GM12891 (cell line): ENCODE measurements around the gene CTDNEP1.

Source experiments
- DNase-seq: peaks from one replicate; pipeline ENCODE4 v3.0.0; 2011; ENCODE audit warnings: low spot score; ENCODE audit not compliant: insufficient read length
- FAIRE-seq: peaks from 2 replicates; lab custom pipeline; 2011; peaks lifted over from hg19 to GRCh38; lab: Jason Lieb, UNC
- PAX5 ChIP-seq: IDR thresholded peaks from 2 replicates; pipeline ENCODE4 v1.6.1; 2011; ENCODE audit warnings: low read length, moderate library complexity, mild to moderate bottlenecking; ENCODE audit not compliant: insufficient read depth, severe bottlenecking
- POLR2A ChIP-seq: IDR thresholded peaks from 2 replicates; pipeline ENCODE4 v1.6.1; 2011; ENCODE audit warnings: low read depth, low read length, control low read depth
- POLR2AphosphoS5 ChIP-seq: IDR thresholded peaks from 2 replicates; pipeline ENCODE4 v1.6.1; 2011; ENCODE audit warnings: low read depth, low read length, control low read depth
- POU2F2 ChIP-seq: IDR thresholded peaks from 2 replicates; pipeline ENCODE4 v1.6.1; 2011; ENCODE audit warnings: low read depth, mild to moderate bottlenecking, control low read depth, low read length, moderate library complexity
- SPI1 ChIP-seq: IDR thresholded peaks from 2 replicates; pipeline ENCODE4 v1.6.1; 2011; ENCODE audit warnings: low read depth, low read length, control low read depth
- TAF1 ChIP-seq: IDR thresholded peaks from 2 replicates; pipeline ENCODE4 v1.6.1; 2011; ENCODE audit warnings: low read depth, low read length, control low read depth

The CTDNEP1 gene

DNA sequence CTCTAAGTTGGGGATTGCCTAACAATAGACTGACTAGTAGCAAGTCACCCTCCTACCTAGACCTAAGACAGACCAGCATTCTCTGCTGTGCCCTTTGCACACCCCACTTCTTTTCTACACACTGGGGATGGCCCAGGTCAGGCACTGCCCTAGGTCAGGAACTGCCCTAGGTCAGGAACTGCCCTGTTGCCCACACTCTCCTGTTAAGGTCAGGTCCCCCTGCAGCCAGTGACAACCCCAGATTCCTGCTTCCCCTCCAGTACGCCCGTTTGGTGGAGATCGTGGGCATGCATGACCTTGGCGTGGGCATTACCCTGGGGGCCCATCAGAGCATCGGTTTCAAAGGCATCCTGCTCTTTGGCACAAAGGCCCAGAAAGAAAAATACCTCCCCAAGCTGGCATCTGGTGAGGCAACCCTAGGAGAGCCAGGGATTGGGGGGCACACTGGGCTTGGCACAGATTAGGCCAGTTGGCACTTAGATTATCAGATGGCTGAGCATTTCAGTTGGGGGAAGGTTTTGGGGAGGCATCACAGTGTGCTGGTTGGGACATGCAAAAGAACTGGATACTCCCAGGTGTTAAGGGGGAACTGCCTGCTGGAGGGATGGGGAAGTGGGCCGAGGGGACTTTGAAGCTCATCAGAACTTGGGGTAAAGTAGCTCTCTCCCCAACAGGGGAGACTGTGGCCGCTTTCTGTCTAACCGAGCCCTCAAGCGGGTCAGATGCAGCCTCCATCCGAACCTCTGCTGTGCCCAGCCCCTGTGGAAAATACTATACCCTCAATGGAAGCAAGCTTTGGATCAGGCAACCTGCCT, 30.0 kb downstream of the CTDNEP1 start:
- FAIRE-seq (peak; percentile 89), DNase-seq (no peak)
- TF ChIP-seq SPI1 (no peak), TAF1 (no peak), POLR2AphosphoS5 (no peak; the same call in 1 of the 2 replicates), POLR2A (no peak; the same call in 1 of the 2 replicates), PAX5 (no peak), POU2F2 (no peak)

DNA sequence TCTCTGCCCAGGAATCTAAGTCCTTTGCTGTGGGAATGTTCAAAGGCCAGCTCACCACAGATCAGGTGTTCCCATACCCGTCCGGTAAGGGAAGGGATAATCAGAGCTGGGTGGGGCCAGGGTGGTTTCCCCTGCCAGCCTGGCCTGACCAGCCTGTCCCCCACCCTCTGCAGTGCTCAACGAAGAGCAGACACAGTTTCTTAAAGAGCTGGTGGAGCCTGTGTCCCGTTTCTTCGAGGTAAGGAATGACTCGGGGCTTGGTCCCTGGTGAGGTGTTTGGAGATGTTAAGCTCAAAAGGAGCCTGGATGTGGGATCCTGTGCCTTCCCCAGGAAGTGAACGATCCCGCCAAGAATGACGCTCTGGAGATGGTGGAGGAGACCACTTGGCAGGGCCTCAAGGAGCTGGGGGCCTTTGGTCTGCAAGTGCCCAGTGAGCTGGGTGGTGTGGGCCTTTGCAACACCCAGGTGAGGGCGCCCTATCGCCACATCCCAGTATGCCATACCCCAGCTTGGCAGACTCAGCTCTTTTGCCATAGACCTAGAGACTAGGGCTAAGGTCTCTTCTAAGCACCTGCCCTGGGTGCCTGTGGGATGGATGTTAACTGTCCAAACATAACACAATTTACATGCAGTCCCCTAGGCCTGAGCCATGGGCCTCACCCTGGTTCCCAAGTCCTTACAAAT, 30.8 kb downstream of the CTDNEP1 start:
- no peak for FAIRE-seq
- TF ChIP-seq POLR2A (peak; percentile 43; the same call in 1 of the 2 replicates), SPI1 (no peak), POU2F2 (0 out of 2 replicates have a peak, but pooled peaks have one; percentile 27)
- DNase-seq = peak; percentile 60

DNA sequence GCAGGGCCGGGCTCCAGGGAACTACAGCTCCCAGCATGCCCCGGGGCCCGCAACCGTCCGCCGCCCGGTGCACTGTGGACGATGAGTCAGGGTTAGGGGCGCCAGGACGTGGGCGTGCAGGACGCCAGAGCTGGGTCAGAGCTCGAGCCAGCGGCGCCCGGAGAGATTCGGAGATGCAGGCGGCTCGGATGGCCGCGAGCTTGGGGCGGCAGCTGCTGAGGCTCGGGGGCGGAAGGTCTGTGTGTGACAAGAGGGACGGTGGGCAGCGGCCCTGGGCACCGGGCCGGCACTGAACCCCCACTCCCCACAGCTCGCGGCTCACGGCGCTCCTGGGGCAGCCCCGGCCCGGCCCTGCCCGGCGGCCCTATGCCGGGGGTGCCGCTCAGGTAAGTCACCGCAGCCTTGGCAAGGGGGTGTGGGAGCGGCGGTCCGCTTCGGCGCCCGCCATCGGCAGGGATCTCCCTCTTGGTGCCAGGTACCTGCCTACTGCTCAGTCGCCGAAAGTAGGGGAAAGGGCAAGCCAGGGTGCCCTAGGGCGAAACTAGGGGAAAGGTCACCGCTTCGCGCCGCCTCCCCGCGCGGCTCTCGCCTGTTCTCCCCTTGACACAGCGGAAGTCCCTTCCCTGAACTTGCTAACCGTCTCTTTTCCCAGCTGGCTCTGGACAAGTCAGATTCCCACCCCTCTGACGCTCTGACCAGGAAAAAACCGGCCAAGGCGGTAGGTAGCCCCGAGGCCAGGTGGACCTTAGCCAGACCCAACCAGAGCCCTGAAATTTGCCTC, 31.5 kb downstream of the CTDNEP1 start, which contains the start of the genes ACADVL and DLG4:
ACADVL (plus strand) TSS at position 127 of the 781 bp plus-strand sequence; CDS start at position 174, 47 bp downstream.
DLG4 (minus strand) TSS at position 25 of the 781 bp plus-strand sequence.
- TF ChIP-seq POLR2A (peak; percentile 76), TAF1 (peak; percentile 67; the same call in 1 of the 2 replicates), POLR2AphosphoS5 (peak; percentile 60; the same call in 1 of the 2 replicates), POU2F2 (no peak), SPI1 (0 out of 2 replicates have a peak, but pooled peaks have one; percentile 7), PAX5 (no peak)
- FAIRE-seq (peak; percentile 97), DNase-seq (peak; percentile 87)

DNA sequence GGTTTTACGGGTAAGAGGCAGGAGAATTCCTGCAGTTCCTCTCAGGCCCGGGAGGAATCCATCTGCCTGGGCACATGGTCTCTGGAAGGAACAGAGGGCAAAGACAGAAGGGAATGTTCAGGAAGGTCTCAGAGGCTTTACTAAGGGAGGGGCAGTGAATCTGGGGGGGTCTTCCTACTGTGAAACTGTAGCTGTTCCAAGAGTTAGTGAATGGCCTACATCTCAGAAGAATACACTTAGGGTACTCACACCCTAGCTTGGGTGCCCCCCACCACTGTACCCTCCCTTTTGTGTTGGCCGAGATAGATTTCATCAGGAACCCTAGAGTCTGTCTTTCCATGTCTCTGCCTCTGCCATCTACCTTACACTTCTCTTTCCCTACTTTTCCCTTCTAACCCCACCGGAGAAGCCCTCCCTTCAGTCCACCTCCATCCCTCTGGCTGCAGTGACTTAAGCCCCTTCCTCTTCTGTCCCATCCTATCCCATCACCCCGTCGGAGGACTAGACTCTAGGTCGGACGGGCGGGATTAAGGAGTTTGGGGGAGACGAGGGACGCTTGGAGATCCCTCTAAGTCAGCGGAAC, 32.2 kb downstream of the CTDNEP1 start:
- no peak for DNase-seq
- no peak for TF ChIP-seq TAF1
- no peak for TF ChIP-seq PAX5
- no peak for TF ChIP-seq SPI1
- no peak for TF ChIP-seq POU2F2
- no peak for TF ChIP-seq POLR2AphosphoS5
- TF ChIP-seq POLR2A = no peak
- FAIRE-seq = peak; percentile 64

DNA sequence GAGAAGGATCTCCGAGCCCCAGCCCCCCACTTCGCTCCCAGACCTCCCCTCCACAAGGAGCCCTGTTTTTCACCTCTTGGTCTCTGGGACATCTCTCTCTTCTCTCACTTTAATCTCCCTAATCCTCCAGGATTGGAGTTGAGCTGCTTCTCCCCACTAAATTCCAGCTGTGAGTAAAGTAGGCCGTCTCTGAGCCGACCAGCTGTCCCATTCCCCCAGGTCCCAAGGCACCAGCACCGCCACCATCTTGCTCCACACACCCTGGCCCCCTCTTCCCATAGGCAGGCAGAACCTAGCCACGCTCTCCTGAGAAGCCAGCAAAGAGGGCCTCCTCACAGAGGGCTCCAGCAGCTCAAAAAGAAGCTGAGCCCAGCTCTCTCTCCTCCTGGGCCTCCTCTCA, 32.8 kb downstream of the CTDNEP1 start:
- TF ChIP-seq SPI1 (no peak), POU2F2 (no peak), POLR2A (no peak), TAF1 (no peak), POLR2AphosphoS5 (no peak), PAX5 (no peak)
- DNase-seq = no peak
- no peak for FAIRE-seq

DNA sequence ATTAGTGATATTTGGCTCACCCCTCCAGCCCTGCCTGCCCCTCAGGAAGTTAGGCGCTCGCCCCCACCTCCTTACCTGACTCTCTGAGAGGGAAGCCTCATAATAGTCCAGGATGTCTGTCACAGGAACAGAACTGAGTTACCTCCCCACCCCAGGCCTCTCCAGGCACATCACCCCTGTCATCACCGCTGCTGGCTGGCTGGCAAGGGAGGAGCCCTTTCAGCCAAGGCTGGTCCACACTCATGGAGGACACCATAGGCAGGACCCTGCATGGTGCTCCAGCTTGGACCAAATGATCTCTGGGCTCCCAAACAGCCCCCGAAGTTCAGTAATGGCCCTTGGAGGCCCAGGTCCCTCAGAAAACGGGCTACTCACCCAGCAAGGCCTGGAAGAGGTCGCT, 33.4 kb downstream of the CTDNEP1 start:
- TF ChIP-seq POLR2AphosphoS5 (no peak), SPI1 (no peak), TAF1 (no peak), POLR2A (no peak), POU2F2 (no peak), PAX5 (no peak)
- no peak for DNase-seq
- FAIRE-seq = peak; percentile 33

DNA sequence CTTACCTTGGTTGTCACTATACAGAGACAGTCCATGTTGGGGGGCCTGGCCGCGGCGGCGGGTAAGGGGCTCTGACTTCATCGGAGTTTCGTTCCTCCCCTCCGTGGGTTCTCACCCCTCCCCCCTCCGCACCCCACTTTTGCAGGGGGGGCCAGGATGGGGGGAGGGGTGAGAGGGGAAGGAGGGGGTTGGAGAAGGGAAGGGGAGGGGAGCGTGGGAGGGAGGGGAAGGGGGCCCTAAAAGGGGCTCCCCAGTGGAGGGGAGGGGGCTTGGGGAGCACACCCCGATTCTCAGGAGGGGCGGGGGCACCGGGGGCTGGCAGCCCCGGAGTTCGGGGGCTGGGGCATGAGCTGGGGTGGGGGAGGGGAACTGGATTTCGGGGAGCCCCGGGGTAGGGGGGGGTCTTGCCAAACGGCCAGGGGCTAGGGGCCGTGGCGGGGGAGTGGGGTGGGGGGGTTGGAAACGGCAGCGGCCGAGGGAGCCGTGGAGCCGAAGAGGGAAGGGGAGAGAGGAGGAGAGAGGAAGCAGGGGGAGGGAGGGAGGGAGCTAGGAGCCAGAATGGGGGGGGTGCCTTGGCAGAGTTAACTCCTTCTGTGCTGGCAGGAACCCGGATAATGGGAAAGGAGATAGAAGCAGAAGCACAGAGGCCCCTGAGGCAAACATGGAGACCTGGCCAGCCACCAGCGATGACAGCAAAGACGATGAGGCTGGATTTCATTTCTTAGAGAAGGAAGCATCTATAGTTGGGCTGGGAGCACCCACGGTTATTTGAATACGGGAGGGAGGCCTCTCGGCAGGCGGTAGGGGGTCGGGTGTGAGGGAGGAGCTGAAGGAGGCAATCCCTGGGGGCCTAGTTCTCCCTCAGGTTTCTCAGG, 34.2 kb downstream of the CTDNEP1 start:
- no peak for TF ChIP-seq POLR2A
- TF ChIP-seq TAF1 = peak; percentile 33
- FAIRE-seq (peak; percentile 52), DNase-seq (no peak)
